ENCODE measurements around the gene GPR153.

DNA sequence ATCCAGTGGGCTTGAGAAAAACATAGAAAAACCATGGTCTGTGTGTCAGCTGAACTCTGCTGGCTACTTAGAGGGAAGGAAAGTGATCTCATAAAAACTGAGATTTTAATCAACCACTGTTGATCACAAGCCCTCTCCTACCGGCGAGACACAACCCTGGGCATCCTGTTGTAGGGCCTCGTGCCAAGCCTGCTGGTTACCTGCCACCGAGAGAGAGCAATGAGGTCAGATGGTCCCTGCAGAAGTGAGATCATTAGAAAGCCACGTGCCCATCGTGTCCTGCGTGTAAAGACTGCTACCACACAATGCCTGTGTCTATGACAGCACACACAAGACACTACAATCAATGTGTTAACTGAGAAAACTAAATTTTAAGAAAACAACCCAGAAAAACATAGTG is 41.7 kb upstream of the GPR153 start:
- no peak for TF ChIP-seq POLR2A (IDR thresholded peaks at IDR 0.05)
- TF ChIP-seq, protein P1, sequence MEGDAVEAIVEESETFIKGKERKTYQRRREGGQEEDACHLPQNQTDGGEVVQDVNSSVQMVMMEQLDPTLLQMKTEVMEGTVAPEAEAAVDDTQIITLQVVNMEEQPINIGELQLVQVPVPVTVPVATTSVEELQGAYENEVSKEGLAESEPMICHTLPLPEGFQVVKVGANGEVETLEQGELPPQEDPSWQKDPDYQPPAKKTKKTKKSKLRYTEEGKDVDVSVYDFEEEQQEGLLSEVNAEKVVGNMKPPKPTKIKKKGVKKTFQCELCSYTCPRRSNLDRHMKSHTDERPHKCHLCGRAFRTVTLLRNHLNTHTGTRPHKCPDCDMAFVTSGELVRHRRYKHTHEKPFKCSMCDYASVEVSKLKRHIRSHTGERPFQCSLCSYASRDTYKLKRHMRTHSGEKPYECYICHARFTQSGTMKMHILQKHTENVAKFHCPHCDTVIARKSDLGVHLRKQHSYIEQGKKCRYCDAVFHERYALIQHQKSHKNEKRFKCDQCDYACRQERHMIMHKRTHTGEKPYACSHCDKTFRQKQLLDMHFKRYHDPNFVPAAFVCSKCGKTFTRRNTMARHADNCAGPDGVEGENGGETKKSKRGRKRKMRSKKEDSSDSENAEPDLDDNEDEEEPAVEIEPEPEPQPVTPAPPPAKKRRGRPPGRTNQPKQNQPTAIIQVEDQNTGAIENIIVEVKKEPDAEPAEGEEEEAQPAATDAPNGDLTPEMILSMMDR (IDR thresholded peaks at IDR 0.05 in 8 of 11, conservative IDR thresholded peaks at IDR 0.05 in 3 of 11): no peak
